Astrocyte (in vitro differentiated cells and primary cell): ENCODE data around the gene ATP8A1.

ENCODE experiments used
- CTCF ChIP-seq: IDR thresholded peaks from 2 replicates; pipeline ENCODE4 v1.5.1; 2011; ENCODE audit warnings: low read depth, mild to moderate bottlenecking, inconsistent platforms, low read length, moderate library complexity; ENCODE audit not compliant: insufficient read depth
- EZH2 ChIP-seq: IDR thresholded peaks from 2 replicates; pipeline ENCODE4 v1.6.1; 2012; ENCODE audit warnings: mild to moderate bottlenecking, low read length, inconsistent platforms; ENCODE audit not compliant: insufficient read depth

- TF ChIP-seq CTCF (no peak), EZH2 (no peak)
Measured at GRCh38 chr4:42541647-42542046, 115.3 kb downstream of the ATP8A1 start.
